NCI-H526 treated with DMSO at 0.1 percent for 48 hours (cell line): ENCODE measurements around the gene POLN.
A peak's percentile ranks its signal among the peaks of the same experiment; 100 is the strongest.
"Not testable (repeated sequence)": the region's sequence is repeated elsewhere in the genome, so short reads cannot be mapped to it uniquely, and the experiment has no call there.

Experiments used
- DNase-seq: peaks from one replicate; lab custom pipeline; 2025; lab: John Stamatoyannopoulos, UW

POLN gene

DNA sequence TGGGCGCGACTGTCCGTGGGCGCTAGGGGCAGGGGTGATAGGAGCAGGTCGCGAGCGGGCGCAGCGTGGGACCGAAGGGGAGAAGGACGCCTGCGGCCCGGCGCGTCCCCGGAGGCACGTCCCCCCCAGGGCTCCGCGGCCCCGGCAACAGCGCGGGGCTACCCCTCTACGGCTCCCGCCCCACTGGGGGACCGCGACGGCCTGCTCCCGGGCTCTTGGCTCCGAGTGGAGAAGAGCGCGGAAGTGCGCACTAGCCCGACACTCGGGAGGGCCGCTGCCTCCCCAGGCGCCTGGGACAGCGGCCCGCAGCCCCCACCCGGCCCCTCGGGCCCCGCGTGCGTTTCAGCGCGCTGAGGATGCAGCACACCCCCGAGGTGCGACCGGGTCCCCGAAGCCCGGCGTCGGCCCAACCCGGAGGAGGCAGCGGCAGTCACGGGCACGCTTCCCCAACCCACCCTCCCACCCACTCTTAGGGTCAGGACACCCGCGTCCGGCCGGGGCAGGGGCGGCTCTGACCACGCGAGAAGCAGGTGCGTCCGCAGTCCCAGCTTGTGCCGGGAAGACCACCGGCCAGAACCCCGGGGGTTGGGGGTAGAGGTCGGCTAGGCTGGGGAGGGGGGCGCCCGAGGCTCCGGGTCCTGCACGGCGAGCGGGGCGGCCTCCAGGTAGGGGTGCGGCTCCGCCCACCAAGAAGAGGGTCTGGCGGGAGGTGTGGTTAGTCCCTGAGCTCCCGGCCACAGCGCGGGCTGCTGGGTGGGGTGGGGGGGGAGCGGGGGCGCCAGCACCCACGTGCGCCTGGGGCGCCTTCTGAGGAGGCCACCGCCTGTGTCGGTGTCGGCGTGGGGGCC is 201.3 kb downstream of the POLN start:
- no peak for DNase-seq

- DNase-seq: no peak
Observed at GRCh38 chr4:2036866-2037265, 205.1 kb downstream of the POLN start.

DNA sequence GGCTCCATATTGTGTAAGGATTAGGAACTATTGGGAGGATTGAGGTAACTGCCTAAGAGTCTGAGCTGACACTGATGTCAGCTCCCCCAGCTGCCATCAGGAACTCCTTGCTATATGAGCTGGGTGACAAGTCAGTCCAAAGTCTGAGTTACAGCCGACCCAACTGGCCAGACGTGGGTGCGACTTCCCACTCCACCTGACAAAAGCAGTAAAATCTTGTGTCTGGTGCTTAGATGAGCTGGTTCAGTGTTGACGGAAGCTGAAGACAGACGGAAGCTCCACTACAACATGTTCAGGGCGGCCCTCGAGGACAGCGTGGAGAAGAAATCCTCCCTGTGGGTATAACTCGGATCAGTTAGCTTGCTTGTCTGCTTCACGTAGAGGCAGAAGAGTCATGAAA is 205.6 kb downstream of the POLN start:
- no peak for DNase-seq

DNA sequence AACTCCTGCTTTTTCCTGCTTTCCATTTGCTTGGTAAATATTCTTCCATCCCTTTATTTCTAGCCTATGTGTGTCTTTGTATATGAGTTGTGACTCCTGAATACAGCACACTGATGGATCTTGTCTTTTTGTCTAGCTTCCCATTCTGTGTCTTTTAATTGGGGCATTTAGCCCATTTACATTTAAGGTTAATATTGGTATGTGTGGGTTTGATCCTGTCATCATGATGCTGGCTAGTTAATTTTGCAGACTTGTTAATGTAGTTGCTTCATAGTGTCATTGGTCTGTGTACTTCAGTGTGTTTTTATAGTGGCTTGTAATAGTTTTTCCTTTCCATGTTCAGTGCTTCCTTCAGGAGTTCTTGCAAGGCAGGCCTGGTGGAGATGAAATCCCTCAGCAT is 210.8 kb downstream of the POLN start:
- DNase-seq: not testable (repeated sequence)

DNA sequence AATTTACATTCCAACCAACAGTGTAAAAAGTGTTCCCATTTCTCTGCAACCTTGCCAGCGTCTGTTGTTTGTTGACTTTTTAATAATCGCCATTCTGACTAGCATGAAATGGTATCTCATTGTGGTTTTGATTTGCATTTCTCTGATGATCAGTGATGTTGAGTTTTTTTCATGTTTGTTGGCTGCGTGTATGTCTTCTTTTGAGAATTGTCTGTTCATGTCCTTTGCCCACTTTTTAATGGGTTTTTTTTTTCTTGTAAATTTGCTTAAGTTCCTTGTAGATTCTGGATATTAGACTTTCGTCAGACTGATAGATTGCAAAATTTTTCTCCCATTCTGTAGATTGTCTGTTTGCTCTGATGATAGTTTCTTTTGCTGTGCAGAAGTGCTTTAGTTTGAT is 214.8 kb downstream of the POLN start:
- DNase-seq: peak; percentile 7

- no peak for DNase-seq
Observed at GRCh38 chr4:2025817-2026216, 216.1 kb downstream of the POLN start.

- no peak for DNase-seq
Observed at GRCh38 chr4:2024683-2025082, 217.2 kb downstream of the POLN start.
